H9 (cell line): ENCODE results near the gene ARMC2. TPM values are rescaled to one million over a fixed set of nuclear protein-coding genes. Genes with fewer than 3 reads are reported as not detected.

ENCODE experiments used
- DNase-seq: peaks from one replicate; pipeline ENCODE4 v3.0.0-alpha.2; 2017
- H2AFZ ChIP-seq: one replicate; pipeline ENCODE4 v1.6.1; 2013; ENCODE audit warnings: mild to moderate bottlenecking, low read length, control low read depth, moderate library complexity
- H2AK5ac ChIP-seq: 2 replicates; pipeline ENCODE4 v1.6.1; 2013; ENCODE audit warnings: low read length, control low read depth, mixed read lengths; ENCODE audit not compliant: insufficient read length
- H2BK120ac ChIP-seq: one replicate; pipeline ENCODE4 v1.6.1; 2013; ENCODE audit warnings: low read depth, mild to moderate bottlenecking, low read length, control low read depth, inconsistent platforms; ENCODE audit not compliant: poor library complexity, severe bottlenecking
- H2BK12ac ChIP-seq: 2 replicates; pipeline ENCODE4 v1.6.1; 2013; ENCODE audit warnings: low read length, control low read depth, mixed read lengths, low read depth; ENCODE audit not compliant: insufficient read length
- H2BK15ac ChIP-seq: 2 replicates; pipeline ENCODE4 v1.6.1; 2013; ENCODE audit warnings: low read depth, low read length, control low read depth
- H2BK20ac ChIP-seq: one replicate; pipeline ENCODE4 v1.6.1; 2013; ENCODE audit warnings: low read depth, mild to moderate bottlenecking, low read length, control low read depth, inconsistent platforms; ENCODE audit not compliant: poor library complexity, severe bottlenecking
- H2BK5ac ChIP-seq: 2 replicates; pipeline ENCODE4 v1.6.1; 2013; ENCODE audit warnings: low read length, control low read depth, mixed read lengths; ENCODE audit not compliant: insufficient read length
- H3K14ac ChIP-seq: 2 replicates; pipeline ENCODE4 v1.6.1; 2013; ENCODE audit warnings: low read length, control low read depth; ENCODE audit not compliant: insufficient read depth
- H3K18ac ChIP-seq: 2 replicates; pipeline ENCODE4 v1.6.1; 2013; ENCODE audit warnings: low read depth, mild to moderate bottlenecking, mixed read lengths, low read length, control low read depth; ENCODE audit not compliant: insufficient read length
- H3K23ac ChIP-seq: 2 replicates; pipeline ENCODE4 v1.6.1; 2013; ENCODE audit warnings: low read length, control low read depth, mixed read lengths, low read depth; ENCODE audit not compliant: insufficient read length
- H3K23me2 ChIP-seq: 2 replicates; pipeline ENCODE4 v1.6.1; 2013; ENCODE audit warnings: low read depth, mild to moderate bottlenecking, mixed read lengths, low read length, control low read depth; ENCODE audit not compliant: insufficient read length, poor library complexity, severe bottlenecking
- H3K27ac ChIP-seq: 2 replicates; pipeline ENCODE4 v1.5.1; 2013; ENCODE audit warnings: low read length, control low read depth, mixed read lengths, low read depth; ENCODE audit not compliant: insufficient read length
- H3K27me3 ChIP-seq: 2 replicates; pipeline ENCODE4 v1.6.1; 2013; ENCODE audit warnings: low read length, control low read depth, inconsistent platforms; ENCODE audit not compliant: insufficient read depth
- H3K4ac ChIP-seq: 2 replicates; pipeline ENCODE4 v1.6.1; 2013; ENCODE audit warnings: low read depth, mild to moderate bottlenecking, control low read depth, inconsistent platforms, low read length, moderate library complexity
- H3K4me1 ChIP-seq: 2 replicates; pipeline ENCODE4 v1.6.1; 2013; ENCODE audit warnings: low read length, control low read depth, inconsistent platforms; ENCODE audit not compliant: insufficient read depth
- H3K4me2 ChIP-seq: 2 replicates; pipeline ENCODE4 v1.6.1; 2013; ENCODE audit warnings: low read length, control low read depth, mixed read lengths; ENCODE audit not compliant: insufficient read length, insufficient read depth
- H3K56ac ChIP-seq: 2 replicates; pipeline ENCODE4 v1.6.1; 2013; ENCODE audit warnings: low read depth, mild to moderate bottlenecking, mixed read lengths, low read length, control low read depth; ENCODE audit not compliant: insufficient read length
- H3K79me1 ChIP-seq: 2 replicates; pipeline ENCODE4 v1.6.1; 2013; ENCODE audit warnings: low read depth, mild to moderate bottlenecking, moderate library complexity, low read length, control low read depth, inconsistent platforms; ENCODE audit not compliant: insufficient read depth, poor library complexity, severe bottlenecking
- H3K79me2 ChIP-seq: 2 replicates; pipeline ENCODE4 v1.6.1; 2013; ENCODE audit warnings: low read length, control low read depth, inconsistent platforms; ENCODE audit not compliant: insufficient read depth
- H3K9ac ChIP-seq: 2 replicates; pipeline ENCODE4 v1.6.1; 2013; ENCODE audit warnings: low read length, control low read depth, mixed read lengths; ENCODE audit not compliant: insufficient read length; ENCODE audit errors: extremely low read depth
- H3K9me3 ChIP-seq: one replicate; pipeline ENCODE4 v1.6.1; 2013; ENCODE audit warnings: low read depth, low read length, inconsistent platforms; ENCODE audit not compliant: control insufficient read depth
- H3T11ph ChIP-seq: one replicate; pipeline ENCODE4 v1.6.1; 2013; ENCODE audit warnings: mild to moderate bottlenecking, low read length, control low read depth, inconsistent platforms
- H4K20me1 ChIP-seq: one replicate; pipeline ENCODE4 v1.6.1; 2013; ENCODE audit not compliant: control insufficient read depth, insufficient read length, insufficient read depth
- H4K5ac ChIP-seq: 2 replicates; pipeline ENCODE4 v1.6.1; 2013; ENCODE audit warnings: low read depth, mild to moderate bottlenecking, mixed read lengths, low read length, control low read depth; ENCODE audit not compliant: insufficient read length
- H4K8ac ChIP-seq: replicated peaks from 2 replicates; pipeline ENCODE4 v1.6.1; 2013; ENCODE audit warnings: low read length, control low read depth, mixed read lengths, low read depth; ENCODE audit not compliant: insufficient read length
- H4K91ac ChIP-seq: 2 replicates; pipeline ENCODE4 v1.6.1; 2013; ENCODE audit warnings: low read depth, mild to moderate bottlenecking, moderate library complexity, mixed read lengths, low read length, control low read depth; ENCODE audit not compliant: insufficient read length
- H3K27ac Mint-ChIP-seq, 3 experiments: 2 replicates in 2 of 3; 3 replicates in 1 of 3; pipeline ENCODE4 v1.8.0; 2020 to 2021; ENCODE audit warnings: mixed read lengths in 3 of 3, mild to moderate bottlenecking in 1 of 3, moderate library complexity in 1 of 3
- H3K27me3 Mint-ChIP-seq: 2 replicates; pipeline ENCODE4 v1.8.0; 2021; ENCODE audit warnings: low read depth, mild to moderate bottlenecking, moderate library complexity, mixed read lengths
- H3K36me3 Mint-ChIP-seq, 3 experiments: 2 replicates in 2 of 3; 3 replicates in 1 of 3; pipeline ENCODE4 v1.8.0; 2020 to 2021; ENCODE audit warnings: low read depth in 3 of 3, mixed read lengths in 3 of 3; ENCODE audit not compliant: insufficient read depth in 1 of 3
- H3K4me1 Mint-ChIP-seq, 2 experiments: 2 replicates each; pipeline ENCODE4 v1.8.0; 2020; ENCODE audit warnings: mixed read lengths in 2 of 2
- H3K4me3 Mint-ChIP-seq, 2 experiments: 2 replicates in 1 of 2; 3 replicates in 1 of 2; pipeline ENCODE4 v1.8.0; 2020 to 2021; ENCODE audit warnings: mild to moderate bottlenecking in 2 of 2, mixed read lengths in 2 of 2, moderate library complexity in 1 of 2
- H3K9me3 Mint-ChIP-seq, 2 experiments: 2 replicates in 1 of 2; 3 replicates in 1 of 2; pipeline ENCODE4 v1.8.0; 2020; ENCODE audit warnings: mild to moderate bottlenecking in 2 of 2, mixed read lengths in 2 of 2, moderate library complexity in 1 of 2
- CTCF ChIP-seq: fragments of 200-600 bp; sonication (generic); conservative IDR thresholded peaks from 3 replicates; pipeline ENCODE4 v1.8.0; 2021; ENCODE audit warnings: antibody characterized with exemption, mild to moderate bottlenecking
- WGBS: extraction: QIAGEN DNeasy Blood & Tissue Kit; methylation state at CpG from one replicate; pipeline ENCODE4 v1.1.7; 2013; ENCODE audit warnings: missing lambda C conversion rate, low lambda C conversion rate, mixed read lengths; ENCODE audit not compliant: insufficient read length; ENCODE audit errors: extremely low coverage; 5-methylcytosine and 5-hydroxymethylcytosine counted together
- total RNA-seq: library from RNA; stranded (reverse); gene quantifications from 2 replicates; pipeline ENCODE4 v1.2.1, GENCODE V29; 2021

ARMC2 gene
- total RNA-seq, 1 experiment from 2014 or later: 2.8 TPM

- WGBS: no CpG with 5 or more reads among the region's 27 CpGs
- no peaks in the 10 kb centered on the region for H4K20me1 ChIP-seq
Measured at GRCh38 chr6:108952776-108953486, 104.7 kb downstream of the ARMC2 start.

More at GRCh38 chr6:108952776-108953486, 104.7 kb downstream of the ARMC2 start:
- Histone ChIP-seq H3K79me1 (no peaks in the 10 kb centered on the region), H3K23ac (no peak overlapping the region), H2BK12ac (no peak overlapping the region), H3K56ac (no peak overlapping the region), H2BK15ac (no peak overlapping the region), H3K9me3 (no peaks in the 10 kb centered on the region), H4K8ac (no peak overlapping the region), H3K23me2 (no peaks in the 10 kb centered on the region), H4K91ac (no peak overlapping the region), H2BK20ac (no peak overlapping the region), H3K9ac (no peak overlapping the region), H3K4ac (no peak overlapping the region), H3K27ac (no peak overlapping the region), H2BK5ac (no peak overlapping the region), H3K4me1 (no peaks in the 10 kb centered on the region), H3T11ph (no peak overlapping the region), H2BK120ac (no peak overlapping the region), H3K14ac (no peak overlapping the region), H4K5ac (no peak overlapping the region), H3K18ac (no peak overlapping the region), H2AFZ (no peak overlapping the region), H3K4me2 (no peak overlapping the region), H3K79me2 (no peaks in the 10 kb centered on the region), H3K27me3 (no peaks in the 10 kb centered on the region), H2AK5ac (no peak overlapping the region)
- Mint-ChIP-seq H3K27me3 (no peaks in the 10 kb centered on the region; the same call in 1 of the 2 replicates), H3K4me1 (peaks cover 2 to 3% of the 10 kb centered on the region in 2 experiments; a peak in 1 of 4 replicates), H3K27ac (no peak overlapping the region), H3K36me3 (no peaks in the 10 kb centered on the region), H3K9me3 (no peaks in the 10 kb centered on the region), H3K4me3 (no peak overlapping the region)
- no peak for TF ChIP-seq CTCF
- no peak for DNase-seq
